WTC11 (cell line): ENCODE data around the gene ATP8B3. TPM values are rescaled to one million over a fixed set of nuclear protein-coding genes. Genes with fewer than 3 reads are reported as not detected.

Experiments
- ATAC-seq: fragments of 200-7000 bp; cut with Tn5 transposase; 2 replicates; pipeline ENCODE4 v1.10.0; 2021; ENCODE audit warnings: mild to moderate bottlenecking, moderate library complexity
- CTCF ChIA-PET: fragments of 300-600 bp; sonication (Branson Sonifier 250); formaldehyde crosslinking; loops from one replicate; lab custom pipeline; 2021; ENCODE audit warnings: antibody characterized with exemption; lab: Charles Lee
- POLR2A ChIA-PET: fragments of 350-600 bp; sonication (Branson Sonifier 250); formaldehyde crosslinking; loops from one replicate; lab custom pipeline; 2021; ENCODE audit warnings: antibody characterized with exemption; lab: Charles Lee
- DNase-seq: peaks from one replicate; pipeline ENCODE4 v3.0.0; 2021; ENCODE audit warnings: low spot score
- H3K27ac Mint-ChIP-seq: 2 replicates; pipeline ENCODE4 v1.8.0; 2021; ENCODE audit warnings: mixed read lengths
- H3K27me3 Mint-ChIP-seq: 2 replicates; pipeline ENCODE4 v1.8.0; 2021; ENCODE audit warnings: low read depth, mild to moderate bottlenecking, moderate library complexity, mixed read lengths
- H3K36me3 Mint-ChIP-seq: 2 replicates; pipeline ENCODE4 v1.8.0; 2021; ENCODE audit warnings: mixed read lengths
- H3K4me1 Mint-ChIP-seq: 2 replicates; pipeline ENCODE4 v1.8.0; 2022; ENCODE audit warnings: mixed read lengths
- H3K4me3 Mint-ChIP-seq: 2 replicates; pipeline ENCODE4 v1.8.0; 2021; ENCODE audit warnings: mild to moderate bottlenecking, moderate library complexity, mixed read lengths
- H3K9me3 Mint-ChIP-seq: 2 replicates; pipeline ENCODE4 v1.8.0; 2021; ENCODE audit warnings: mixed read lengths
- ATF1 ChIP-seq: sonication (generic); formaldehyde crosslinking; IDR thresholded peaks from 2 replicates; pipeline ENCODE4 v1.8.1; 2023; ENCODE audit warnings: mild to moderate bottlenecking, moderate library complexity, missing genetic modification reagents
- CREB1 ChIP-seq: sonication (generic); formaldehyde crosslinking; IDR thresholded peaks from 2 replicates; pipeline ENCODE4 v1.8.0; 2023; ENCODE audit warnings: mild to moderate bottlenecking, missing genetic modification reagents
- FOXP1 ChIP-seq: sonication (generic); formaldehyde crosslinking; IDR thresholded peaks from 2 replicates; pipeline ENCODE4 v1.8.0; 2022; ENCODE audit warnings: missing genetic modification reagents, mild to moderate bottlenecking, moderate library complexity, borderline replicate concordance
- HMGXB4 ChIP-seq: sonication (generic); formaldehyde crosslinking; IDR thresholded peaks from 2 replicates; pipeline ENCODE4 v1.8.1; 2023; ENCODE audit warnings: mild to moderate bottlenecking, moderate library complexity, missing genetic modification reagents
- KAT7 ChIP-seq: sonication (generic); formaldehyde crosslinking; IDR thresholded peaks from 2 replicates; pipeline ENCODE4 v1.8.1; 2023; ENCODE audit warnings: missing genetic modification reagents, mild to moderate bottlenecking, borderline replicate concordance
- NR1H2 ChIP-seq: sonication (generic); formaldehyde crosslinking; IDR thresholded peaks from 2 replicates; pipeline ENCODE4 v1.9.0; 2021; ENCODE audit warnings: mild to moderate bottlenecking, moderate library complexity, missing genetic modification reagents
- RORB ChIP-seq: fragments of 250-450 bp; sonication (Bioruptor Pico); IDR thresholded peaks from 2 replicates; pipeline ENCODE4 v1.9.0; 2021; ENCODE audit warnings: mild to moderate bottlenecking
- TEAD4 ChIP-seq: sonication (generic); formaldehyde crosslinking; IDR thresholded peaks from 2 replicates; pipeline ENCODE4 v1.8.0; 2022; ENCODE audit warnings: mild to moderate bottlenecking, missing genetic modification reagents
- TP53 ChIP-seq: sonication (generic); formaldehyde crosslinking; IDR thresholded peaks from 2 replicates; pipeline ENCODE4 v1.8.1; 2023; ENCODE audit warnings: mild to moderate bottlenecking, missing genetic modification reagents
- USF2 ChIP-seq: sonication (generic); formaldehyde crosslinking; IDR thresholded peaks from 2 replicates; pipeline ENCODE4 v1.8.1; 2023; ENCODE audit warnings: mild to moderate bottlenecking, missing genetic modification reagents, moderate library complexity
- ZNF138 ChIP-seq: sonication (generic); formaldehyde crosslinking; conservative IDR thresholded peaks from 2 replicates; pipeline ENCODE4 v1.8.1; 2022; ENCODE audit warnings: mild to moderate bottlenecking, moderate library complexity, missing genetic modification reagents
- ZNF423 ChIP-seq: fragments of 250-450 bp; sonication (Bioruptor Pico); IDR thresholded peaks from 2 replicates; pipeline ENCODE4 v2.1.2; 2022; ENCODE audit warnings: mild to moderate bottlenecking, moderate library complexity
- total RNA-seq: library from RNA; stranded (reverse); gene quantifications from 3 replicates; pipeline ENCODE4 v1.2.3, GENCODE V29; 2021
- TF ChIP-seq, protein P1 (sequence below): sonication (generic); formaldehyde crosslinking; IDR thresholded peaks from 2 replicates; pipeline ENCODE4 v1.8.1; 2022; ENCODE audit warnings: mild to moderate bottlenecking, moderate library complexity, missing genetic modification reagents
- TF ChIP-seq, protein P2 (sequence below): fragments of 250-450 bp; sonication (Bioruptor Pico); IDR thresholded peaks from 2 replicates; pipeline ENCODE4 v1.8.0; 2021; ENCODE audit warnings: mild to moderate bottlenecking

The ATP8B3 gene
- total RNA-seq, 1 experiment from 2014 or later: 5.5 TPM

GRCh38 chr19:1814833-1815604 lies 2.9 kb upstream of the ATP8B3 start:
- ChIA-PET POLR2A (no interaction called here), CTCF (interaction anchor here (0.9 to 2.9 kb wide), 7 partner anchors 11 to 35 kb away, joined by 3 to 45 read pairs (median 4); no protein-coding TSS in a partner anchor)
- no peak for ATAC-seq
- no peak overlapping the region for H3K27ac Mint-ChIP-seq
- DNase-seq: no peak
- no peak overlapping the region for H3K4me3 Mint-ChIP-seq
- H3K36me3 Mint-ChIP-seq: peaks cover 3% of the 10 kb centered on the region; the same call in 1 of the 2 replicates
- H3K9me3 Mint-ChIP-seq: no peaks in the 10 kb centered on the region
- peaks cover 4% of the 10 kb centered on the region for H3K27me3 Mint-ChIP-seq
- no peak for TF ChIP-seq NR1H2
- no peak for TF ChIP-seq USF2 (CRISPR knock-in tag)
- TF ChIP-seq CREB1 (CRISPR knock-in tag): no peak
- no peak for TF ChIP-seq KAT7
- no peak for TF ChIP-seq RORB (CRISPR knock-in tag)
- H3K4me1 Mint-ChIP-seq: peaks cover 5% of the 10 kb centered on the region; the same call in 1 of the 2 replicates

DNA sequence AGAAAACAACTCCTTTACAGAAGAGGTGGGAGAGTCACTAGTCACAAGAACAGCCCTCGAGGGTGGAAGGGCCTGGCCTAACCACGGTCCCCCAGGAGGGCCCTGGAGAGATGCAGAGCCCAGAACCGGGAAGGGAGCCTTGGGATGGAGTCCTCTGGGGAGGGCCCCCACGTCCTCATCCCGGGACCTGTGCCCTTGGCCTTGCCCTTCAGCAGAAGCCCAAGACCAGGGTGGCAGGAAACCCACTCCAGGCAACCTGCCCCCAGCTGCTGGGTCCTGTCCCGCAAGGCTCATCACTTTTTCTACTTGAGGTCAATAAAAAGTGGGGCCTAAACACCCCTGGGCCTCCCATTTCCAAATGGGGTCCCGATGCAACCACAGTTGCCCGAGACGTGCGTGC lies 2.3 kb upstream of the ATP8B3 start:
- CTCF ChIA-PET: interaction anchor here (0.8 to 2.9 kb wide), 10 partner anchors 9 to 34 kb away, joined by 3 to 45 read pairs (median 4); no protein-coding TSS in a partner anchor
- Mint-ChIP-seq H3K27ac (no peak overlapping the region), H3K9me3 (no peaks in the 10 kb centered on the region), H3K4me3 (no peak overlapping the region), H3K27me3 (peaks cover 4% of the 10 kb centered on the region)
- DNase-seq: no peak
- no peak for ATAC-seq
- TF ChIP-seq TEAD4 (CRISPR knock-in tag) (no peak), HMGXB4 (CRISPR knock-in tag) (no peak), RORB (CRISPR knock-in tag) (no peak), CREB1 (CRISPR knock-in tag) (no peak), ZNF138 (CRISPR knock-in tag) (no peak), ATF1 (CRISPR knock-in tag) (no peak), KAT7 (no peak), FOXP1 (no peak)
- TF ChIP-seq, protein P1, sequence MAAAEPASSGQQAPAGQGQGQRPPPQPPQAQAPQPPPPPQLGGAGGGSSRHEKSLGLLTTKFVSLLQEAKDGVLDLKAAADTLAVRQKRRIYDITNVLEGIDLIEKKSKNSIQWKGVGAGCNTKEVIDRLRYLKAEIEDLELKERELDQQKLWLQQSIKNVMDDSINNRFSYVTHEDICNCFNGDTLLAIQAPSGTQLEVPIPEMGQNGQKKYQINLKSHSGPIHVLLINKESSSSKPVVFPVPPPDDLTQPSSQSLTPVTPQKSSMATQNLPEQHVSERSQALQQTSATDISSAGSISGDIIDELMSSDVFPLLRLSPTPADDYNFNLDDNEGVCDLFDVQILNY (CRISPR knock-in tag): no peak
- TF ChIP-seq, protein P2, sequence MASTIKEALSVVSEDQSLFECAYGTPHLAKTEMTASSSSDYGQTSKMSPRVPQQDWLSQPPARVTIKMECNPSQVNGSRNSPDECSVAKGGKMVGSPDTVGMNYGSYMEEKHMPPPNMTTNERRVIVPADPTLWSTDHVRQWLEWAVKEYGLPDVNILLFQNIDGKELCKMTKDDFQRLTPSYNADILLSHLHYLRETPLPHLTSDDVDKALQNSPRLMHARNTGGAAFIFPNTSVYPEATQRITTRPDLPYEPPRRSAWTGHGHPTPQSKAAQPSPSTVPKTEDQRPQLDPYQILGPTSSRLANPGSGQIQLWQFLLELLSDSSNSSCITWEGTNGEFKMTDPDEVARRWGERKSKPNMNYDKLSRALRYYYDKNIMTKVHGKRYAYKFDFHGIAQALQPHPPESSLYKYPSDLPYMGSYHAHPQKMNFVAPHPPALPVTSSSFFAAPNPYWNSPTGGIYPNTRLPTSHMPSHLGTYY (CRISPR knock-in tag): no peak
- TF ChIP-seq, all 79 proteins: peak for 0
- Mint-ChIP-seq H3K4me1 (peaks cover 5% of the 10 kb centered on the region; the same call in 1 of the 2 replicates), H3K36me3 (peaks cover 3% of the 10 kb centered on the region; the same call in 1 of the 2 replicates)
- POLR2A ChIA-PET: no interaction called here

GRCh38 chr19:1813192-1814182 lies 1.4 kb upstream of the ATP8B3 start:
- ATAC-seq (no peak), DNase-seq (no peak)
- peak; percentile 35 for TF ChIP-seq ZNF423 (CRISPR knock-in tag)
- TF ChIP-seq TP53 (CRISPR knock-in tag): no peak
- ChIA-PET POLR2A (no interaction called here), CTCF (interaction anchor here (0.8 to 2.9 kb wide), 7 partner anchors 10 to 33 kb away, joined by 3 to 45 read pairs (median 4); no protein-coding TSS in a partner anchor)
- no peaks in the 10 kb centered on the region for H3K9me3 Mint-ChIP-seq
- H3K27ac Mint-ChIP-seq: peak overlapping the region; percentile 95
- peak overlapping the region; percentile 87 for H3K4me3 Mint-ChIP-seq
- peaks cover 5% of the 10 kb centered on the region; the same call in 1 of the 2 replicates for H3K4me1 Mint-ChIP-seq
- peaks cover 3% of the 10 kb centered on the region; the same call in 1 of the 2 replicates for H3K36me3 Mint-ChIP-seq
- peaks cover 4% of the 10 kb centered on the region for H3K27me3 Mint-ChIP-seq
